Left colon (tissue), 2 donors: Measurements from ENCODE around the gene FCHO1. TPM values are rescaled to one million over a fixed set of nuclear protein-coding genes. Genes with fewer than 3 reads are reported as not detected.

Experiments
- ATAC-seq: fragments of 200-7000 bp; cut with Tn5 transposase; one replicate; pipeline ENCODE4 v1.9.1; 2020; ENCODE audit warnings: mild to moderate bottlenecking, moderate library complexity
- DNase-seq, 2 donors: peaks; one replicate each; pipeline ENCODE4 v3.0.0-alpha.2; 2020
- intact Hi-C, 2 donors: fragments of 100-400 bp; cut with DNase I in 1 of 2; cut with micrococcal nuclease in 1 of 2; formaldehyde crosslinking; loops; one replicate each; pipeline versions ENCODE4 v1.11.2 to v1.14.0; 2022; cut with DNase I, micrococcal nuclease
- total RNA-seq, 2 donors: library from RNA; stranded (reverse); fragmentation: NEBNext Ultra II Directional; extraction: Animal tissue kit (Norgen Biotek cat#: 25700); gene quantifications; one replicate each; pipeline ENCODE4 v1.2.1, GENCODE V29; 2021
- donor health status: DM: no; HTN: no; CAD: no.
- donor health status: DM: yes; HTN: yes; CAD: no.

Gene FCHO1
- total RNA-seq, 2 donors from 2014 or later: 3.0 to 3.1 TPM

GRCh38 chr19:17811103-17811502, 59.8 kb downstream of the FCHO1 start:
- intact Hi-C loops: no loop called here
- ATAC-seq: no peak

GRCh38 chr19:17811681-17812080, 60.4 kb downstream of the FCHO1 start:
- no peak for ATAC-seq
- intact Hi-C loops: no loop called here
- DNase-seq: no peak

More at GRCh38 chr19:17811103-17811502, 59.8 kb downstream of the FCHO1 start:
- DNase-seq: no peak

GRCh38 chr19:17812099-17812498, 60.8 kb downstream of the FCHO1 start:
- DNase-seq (no peak), ATAC-seq (no peak)
- intact Hi-C loops: no loop called here

GRCh38 chr19:17817668-17818363, 66.5 kb downstream of the FCHO1 start:
- DNase-seq: no peak
- intact Hi-C loops: no loop called here
- ATAC-seq: peak; percentile 53

GRCh38 chr19:17821190-17821589, 69.9 kb downstream of the FCHO1 start, which contains the start of gene INSL3:
Gene INSL3 (minus strand): TSS chr19:17821519. CDS start chr19:17821506, 13 bp downstream.
- ATAC-seq: no peak
- DNase-seq: no peak
- intact Hi-C loops: no loop called here

GRCh38 chr19:17824339-17824738, 73.1 kb downstream of the FCHO1 start:
- intact Hi-C loops: no loop called here
- no peak for ATAC-seq
- DNase-seq: no peak

GRCh38 chr19:17826508-17827056, 75.3 kb downstream of the FCHO1 start:
- ATAC-seq: no peak
- intact Hi-C loops: no loop called here
- no peak for DNase-seq

- DNase-seq: peak; percentile 60
- ATAC-seq: peak; percentile 56
- intact Hi-C loops: no loop called here
These were observed 78.7 kb downstream of the FCHO1 start for GRCh38 chr19:17829855-17830566.

GRCh38 chr19:17830567-17831418, 79.5 kb downstream of the FCHO1 start:
- DNase-seq (peak; percentile 82 to 88), ATAC-seq (peak; percentile 92)
- intact Hi-C loops: no loop called here

- ATAC-seq: peak; percentile 30
- no peak for DNase-seq
- intact Hi-C loops: no loop called here
These were observed 80.2 kb downstream of the FCHO1 start for GRCh38 chr19:17831419-17831888.

- no peak for ATAC-seq
- intact Hi-C loops: no loop called here
- DNase-seq: no peak
These were observed 81.3 kb downstream of the FCHO1 start for GRCh38 chr19:17832443-17833208.

GRCh38 chr19:17834350-17835181, 83.3 kb downstream of the FCHO1 start:
- intact Hi-C loops: no loop called here
- ATAC-seq (no peak), DNase-seq (no peak)

- intact Hi-C loops: no loop called here
- no peak for ATAC-seq
These were observed 84.1 kb downstream of the FCHO1 start for GRCh38 chr19:17835182-17836006.

GRCh38 chr19:17836530-17836929, 85.3 kb downstream of the FCHO1 start:
- DNase-seq: no peak
- intact Hi-C loops: no loop called here
- ATAC-seq: no peak

More at GRCh38 chr19:17835182-17836006, 84.1 kb downstream of the FCHO1 start:
- no peak for DNase-seq

GRCh38 chr19:17837972-17838371, 86.7 kb downstream of the FCHO1 start:
- intact Hi-C loops: no loop called here
- no peak for DNase-seq
- ATAC-seq: no peak
